ENCODE results near the gene RAB11B. TPM values are rescaled to one million over a fixed set of nuclear protein-coding genes. Genes with fewer than 3 reads are reported as not detected.
A peak's percentile ranks its signal among the peaks of the same experiment; 100 is the strongest.
"Not testable (repeated sequence)": the region's sequence is repeated elsewhere in the genome, so short reads cannot be mapped to it uniquely, and the experiment has no call there.

Gene RAB11B
- total RNA-seq, 1 donor from 2014 or later, result 76.5 TPM

- DNase-seq, result no peak
These were observed 19.8 kb upstream of the RAB11B start for GRCh38 chr19:8370176-8371010.

- no peak for DNase-seq
These were observed 19.0 kb upstream of the RAB11B start for GRCh38 chr19:8371011-8371804.

- no peak for DNase-seq
These were observed 16.0 kb upstream of the RAB11B start for GRCh38 chr19:8373867-8374813.

DNA sequence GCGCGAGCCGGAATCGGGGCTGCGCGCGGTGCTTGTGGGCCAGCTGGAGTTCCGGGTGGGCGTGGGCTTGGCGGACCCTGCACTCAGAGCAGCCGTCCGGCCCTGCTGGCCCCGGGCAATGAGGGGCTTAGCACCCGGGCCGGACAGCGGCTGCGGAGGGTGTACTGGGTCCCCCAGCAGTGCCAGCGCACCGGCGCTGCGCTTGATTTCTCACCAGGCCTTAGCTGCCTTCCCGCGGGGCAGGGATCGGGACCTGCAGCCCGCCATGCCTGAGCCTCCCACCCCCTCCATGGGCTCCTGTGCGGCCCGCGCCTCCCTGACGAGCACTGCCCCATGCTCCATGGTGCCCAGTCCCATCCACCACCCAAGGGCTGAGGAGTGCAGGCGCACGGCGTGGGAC lies 14.4 kb upstream of the RAB11B start:
- not testable (repeated sequence) for DNase-seq

GRCh38 chr19:8376373-8376974 lies 13.7 kb upstream of the RAB11B start:
- DNase-seq, result not testable (repeated sequence)

DNA sequence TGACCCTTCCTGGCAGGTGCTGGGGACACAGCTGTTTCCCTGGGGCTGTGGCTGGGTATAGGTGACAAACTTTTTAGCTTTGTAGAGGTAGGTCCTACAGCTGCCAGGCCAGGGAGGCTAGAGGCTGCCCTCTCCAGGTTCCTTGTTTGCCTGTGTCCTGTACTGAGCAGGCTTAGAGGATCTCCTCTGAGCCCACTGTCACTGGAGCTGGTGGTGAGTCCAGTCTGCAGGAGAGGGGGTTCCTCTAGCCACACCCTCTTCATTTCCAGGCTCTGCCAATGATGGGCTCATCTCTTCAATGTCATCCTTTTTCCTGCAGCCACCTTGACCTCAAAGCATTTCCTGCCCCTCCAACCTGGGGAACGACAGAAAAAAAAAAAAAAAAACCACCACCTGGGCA lies 12.6 kb upstream of the RAB11B start:
- no peak for DNase-seq

DNA sequence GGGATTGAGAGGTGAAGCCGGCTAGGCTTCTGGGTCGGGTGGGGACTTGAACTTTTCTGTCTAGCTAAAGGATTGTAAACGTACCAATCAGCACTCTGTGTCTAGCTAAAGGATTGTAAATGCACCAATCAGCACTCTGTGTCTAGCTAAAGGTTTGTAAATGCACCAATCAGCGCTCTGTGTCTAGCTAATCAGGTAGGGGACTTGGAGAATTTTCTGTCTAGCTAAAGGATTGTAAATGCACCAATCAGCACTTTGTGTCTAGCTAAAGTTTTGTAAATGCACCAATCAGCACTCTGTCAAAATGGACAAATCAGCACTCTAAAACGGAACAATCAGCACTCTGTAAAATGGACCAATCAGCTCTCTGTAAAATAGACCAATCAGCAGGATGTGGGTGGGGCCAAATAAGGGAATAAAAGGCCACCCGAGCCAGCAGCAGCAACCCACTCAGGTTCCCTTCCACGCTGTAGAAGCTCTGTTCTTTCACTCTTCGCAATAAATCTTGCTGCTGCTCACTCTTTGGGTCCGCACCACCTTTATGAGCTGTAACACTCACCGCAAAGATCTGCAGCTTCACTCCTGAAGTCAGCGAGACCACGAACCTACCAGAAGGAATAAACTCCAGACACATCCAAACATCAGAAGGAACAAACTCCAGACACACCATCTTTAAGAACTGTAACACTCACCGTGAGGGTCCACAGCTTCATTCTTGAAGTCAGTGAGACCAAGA lies 10.8 kb upstream of the RAB11B start:
- not testable (repeated sequence) for DNase-seq

GRCh38 chr19:8384569-8384968 lies 5.6 kb upstream of the RAB11B start:
- DNase-seq, result not testable (repeated sequence)

- not testable (repeated sequence) for DNase-seq
These were observed 5.1 kb upstream of the RAB11B start for GRCh38 chr19:8385103-8385502.

GRCh38 chr19:8385566-8385965 lies 4.6 kb upstream of the RAB11B start:
- DNase-seq, result not testable (repeated sequence)

GRCh38 chr19:8386419-8386818 lies 3.7 kb upstream of the RAB11B start:
- not testable (repeated sequence) for DNase-seq

- DNase-seq, result no peak
These were observed 3.2 kb upstream of the RAB11B start for GRCh38 chr19:8386990-8387389.

- no peak for DNase-seq
These were observed 2.2 kb upstream of the RAB11B start for GRCh38 chr19:8387688-8388611.

- DNase-seq, result no peak
These were observed 1.6 kb upstream of the RAB11B start for GRCh38 chr19:8388612-8388958.

DNA sequence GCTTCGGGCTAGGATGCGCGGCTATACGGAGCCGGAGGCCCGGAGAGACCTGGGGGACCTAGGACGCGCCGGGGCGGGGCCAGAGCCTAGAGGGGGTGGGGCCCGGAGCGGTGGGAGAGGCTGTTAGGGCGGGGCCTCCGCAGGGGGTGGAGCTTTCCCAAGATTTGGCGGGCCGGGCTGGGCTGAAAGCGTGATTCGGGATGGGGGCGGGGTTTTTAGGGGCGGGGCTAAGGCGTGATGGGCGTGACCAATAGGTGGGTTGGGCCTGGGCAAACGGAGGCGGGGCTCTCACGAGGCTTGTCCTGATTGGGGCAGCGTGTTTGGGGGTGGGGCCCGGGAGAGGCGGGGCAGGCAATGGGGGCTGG lies 439 bp downstream of the RAB11B start:
- DNase-seq, result peak; percentile 87

DNA sequence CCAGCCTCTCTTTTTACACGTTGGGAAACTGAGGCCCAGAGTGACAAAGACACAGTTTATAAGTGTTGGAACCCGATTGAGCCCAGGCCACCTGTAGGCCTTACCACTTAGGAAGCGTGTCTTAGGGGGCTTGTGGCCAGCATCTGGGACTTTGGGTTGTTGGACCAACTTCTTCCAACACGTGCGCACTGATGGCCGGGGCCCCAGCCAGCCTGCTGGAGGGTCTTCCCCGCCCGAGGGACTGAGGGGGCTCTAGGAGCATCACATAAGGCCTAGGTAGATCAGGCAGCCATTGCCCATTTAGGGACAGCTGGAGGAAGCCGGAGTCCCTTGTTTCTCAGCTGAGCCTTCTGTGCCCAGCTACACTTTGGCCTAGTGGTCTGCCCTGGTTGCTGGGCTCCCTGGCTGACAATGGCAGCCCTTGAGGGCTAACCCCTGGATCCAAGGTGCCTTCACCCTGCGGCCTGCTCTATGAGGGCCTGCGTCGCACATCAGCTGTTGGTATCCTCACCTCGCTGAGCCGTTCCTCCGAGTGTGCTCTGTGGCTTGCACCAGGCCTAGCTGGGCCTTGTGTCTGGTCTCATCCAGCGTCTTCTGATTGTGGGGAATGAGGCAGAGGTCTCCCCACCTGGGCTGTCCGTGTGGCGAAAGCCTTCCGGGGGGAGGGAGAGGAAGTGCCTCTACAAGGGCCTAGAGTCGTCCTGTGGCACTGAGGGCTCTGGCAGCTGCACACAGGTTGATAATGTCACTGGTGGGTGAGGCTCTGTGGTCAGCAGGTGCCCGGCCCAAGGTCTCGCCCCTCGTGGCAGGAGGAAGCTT lies 1.2 kb downstream of the RAB11B start:
- DNase-seq, result no peak

GRCh38 chr19:8392017-8392591 lies 1.9 kb downstream of the RAB11B start:
- no peak for DNase-seq

GRCh38 chr19:8393192-8393870 lies 3.2 kb downstream of the RAB11B start:
- no peak for DNase-seq

Data from skin of body (tissue), 2 donors.